ENCODE results near the gene ACAD9.
"Not testable (repeated sequence)": the region's sequence is repeated elsewhere in the genome, so short reads cannot be mapped to it uniquely, and the experiment has no call there.

The ACAD9 gene

DNA sequence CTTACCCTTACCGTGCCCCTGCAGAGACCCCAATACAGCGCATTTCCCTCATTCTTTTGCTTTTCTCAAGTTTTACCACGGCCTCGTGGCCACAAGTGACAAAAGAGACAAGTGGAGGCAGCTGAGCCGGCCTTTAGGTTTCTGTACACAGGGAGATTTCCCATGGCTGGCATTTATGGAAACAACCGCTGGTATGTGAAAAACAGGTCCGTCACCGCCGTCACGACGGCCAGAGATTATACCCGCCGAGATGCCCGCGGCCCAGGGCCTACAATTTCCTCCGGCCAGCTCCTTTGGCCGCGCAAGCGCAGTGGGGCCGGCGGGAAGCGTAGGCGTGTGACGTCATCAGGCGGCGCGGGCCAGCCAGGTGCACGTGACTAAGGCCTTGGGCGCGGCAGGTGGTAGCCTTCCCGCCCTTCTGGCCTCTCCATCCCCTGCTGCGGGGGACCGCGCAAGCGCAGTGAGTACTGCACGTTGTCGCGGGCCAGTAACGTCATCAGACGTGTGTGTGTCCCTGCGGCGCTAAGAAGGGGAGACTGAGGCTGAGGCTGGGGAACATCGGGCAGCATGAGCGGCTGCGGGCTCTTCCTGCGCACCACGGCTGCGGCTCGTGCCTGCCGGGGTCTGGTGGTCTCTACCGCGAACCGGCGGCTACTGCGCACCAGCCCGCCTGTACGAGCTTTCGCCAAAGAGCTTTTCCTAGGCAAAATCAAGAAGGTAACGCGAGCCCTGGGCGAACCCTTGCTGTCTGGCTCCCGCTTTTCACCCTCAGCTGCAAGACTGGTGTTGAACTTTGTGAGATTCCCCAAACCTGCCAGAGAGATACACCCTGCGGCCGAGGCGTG is at the start of gene ACAD9:
Gene ACAD9 (plus strand): TSS at position 496 of the 845 bp plus-strand sequence. CDS start 72 bp downstream, at position 568.
- peak; percentile 97 for DNase-seq

GRCh38 chr3:128829925-128830625 is 49.3 kb upstream of the ACAD9 start:
- not testable (repeated sequence) for DNase-seq

DNA sequence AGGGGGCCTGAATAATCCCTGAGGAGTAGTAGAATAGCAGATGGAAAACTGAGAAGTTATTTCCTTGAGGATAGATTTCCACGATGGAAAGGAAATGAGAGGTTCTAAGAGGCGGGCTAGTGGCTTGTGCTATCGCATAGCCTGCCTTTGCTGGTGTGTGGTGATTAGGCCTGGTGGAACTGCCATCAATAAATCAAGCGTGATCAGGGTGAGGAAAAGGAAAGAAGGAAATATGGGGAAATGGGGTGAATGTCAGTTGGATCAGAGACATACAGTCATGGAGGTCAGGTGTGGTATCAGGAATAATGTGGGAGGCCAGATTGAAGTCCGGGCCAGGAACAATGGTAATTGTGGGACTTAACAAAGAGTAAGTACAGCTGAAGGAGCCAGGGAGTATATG is 48.7 kb upstream of the ACAD9 start:
- DNase-seq = not testable (repeated sequence)

DNA sequence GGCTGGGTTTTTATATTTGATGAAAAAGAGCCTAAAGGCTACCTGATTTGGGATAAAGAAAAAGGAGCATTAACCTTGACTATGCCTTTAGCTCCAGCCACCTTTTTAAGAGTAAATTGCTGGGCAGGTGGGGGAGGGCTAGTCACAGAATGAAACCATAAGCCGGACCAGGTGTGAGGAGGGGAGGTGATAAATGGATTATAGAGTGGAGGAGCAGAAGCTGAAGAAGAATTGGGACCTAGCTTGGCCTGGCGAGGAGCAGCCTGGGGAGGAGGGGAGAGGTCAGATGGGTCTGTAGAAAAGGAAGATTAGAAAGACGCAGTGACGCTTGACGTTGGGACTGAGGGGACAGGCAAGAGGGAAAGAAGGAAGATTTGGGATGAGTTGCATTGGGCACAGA is 46.4 kb upstream of the ACAD9 start:
- not testable (repeated sequence) for DNase-seq

DNA sequence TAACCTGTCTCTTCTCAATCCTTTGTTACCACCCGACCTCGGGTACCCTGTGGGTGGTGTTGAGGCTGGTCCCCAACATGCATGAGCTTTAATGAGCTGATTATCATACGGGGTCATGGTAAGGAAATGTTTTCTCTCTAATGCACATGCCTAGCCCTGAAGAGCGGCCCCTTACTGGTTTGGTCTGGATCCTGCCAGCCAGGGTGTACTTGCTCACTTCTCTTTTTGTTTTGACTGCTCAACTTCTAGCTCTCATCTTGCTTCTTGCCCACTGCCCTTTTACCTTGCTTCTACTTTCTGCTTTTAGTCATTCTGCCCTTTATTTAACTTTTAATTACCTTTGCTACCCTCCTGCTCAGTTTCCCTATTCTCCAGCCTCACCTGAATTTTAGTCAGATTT is 44.3 kb upstream of the ACAD9 start:
- DNase-seq = no peak

DNA sequence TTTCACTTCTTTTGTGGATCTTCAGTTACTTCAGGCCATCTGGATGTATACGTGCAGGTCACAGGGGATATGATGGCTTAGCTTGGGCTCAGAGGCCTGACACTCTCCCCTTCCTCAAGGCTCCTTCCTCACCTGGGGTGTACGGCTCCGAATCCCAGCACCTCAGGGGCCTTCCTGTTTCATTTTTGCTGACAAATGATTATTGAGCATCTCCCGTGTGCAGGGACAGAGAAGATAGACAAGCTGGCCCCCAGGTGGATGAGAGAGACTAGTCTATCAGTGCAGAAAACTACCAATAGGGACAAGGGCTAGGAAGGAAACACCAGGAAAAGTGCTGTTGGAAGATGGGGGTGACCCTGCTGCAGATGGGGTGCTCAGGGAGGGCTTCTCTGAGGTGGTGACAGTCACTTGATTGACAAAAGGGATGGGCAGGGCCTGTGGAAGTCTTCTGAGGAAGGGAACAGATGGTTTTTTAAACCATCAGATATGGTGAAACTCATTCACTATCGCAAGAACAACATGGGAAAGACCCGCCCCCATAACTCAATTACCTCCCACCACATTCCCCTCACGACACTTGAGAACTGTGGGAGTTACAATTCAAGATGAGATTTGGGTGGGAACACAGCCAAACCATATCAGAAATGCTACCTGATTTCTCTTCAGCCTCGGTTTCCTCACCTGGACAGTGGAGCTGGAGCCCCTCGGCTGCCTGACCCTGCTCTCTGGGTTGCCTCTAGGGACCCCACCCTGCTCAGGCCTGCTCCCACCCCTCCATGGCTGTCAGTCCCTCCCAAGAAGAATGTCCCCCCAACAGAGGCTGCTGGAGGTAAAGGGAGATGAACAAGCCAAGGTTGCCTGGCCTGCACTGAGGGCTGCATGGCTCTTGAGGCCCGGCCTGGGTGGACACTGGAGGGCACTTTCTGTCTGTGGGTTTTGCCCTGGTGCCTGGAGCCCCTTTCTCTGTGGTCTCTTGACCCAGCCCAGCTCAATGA is 37.2 kb upstream of the ACAD9 start:
- DNase-seq = no peak

- no peak for DNase-seq
Measured at GRCh38 chr3:128844502-128844901, 34.9 kb upstream of the ACAD9 start.

DNA sequence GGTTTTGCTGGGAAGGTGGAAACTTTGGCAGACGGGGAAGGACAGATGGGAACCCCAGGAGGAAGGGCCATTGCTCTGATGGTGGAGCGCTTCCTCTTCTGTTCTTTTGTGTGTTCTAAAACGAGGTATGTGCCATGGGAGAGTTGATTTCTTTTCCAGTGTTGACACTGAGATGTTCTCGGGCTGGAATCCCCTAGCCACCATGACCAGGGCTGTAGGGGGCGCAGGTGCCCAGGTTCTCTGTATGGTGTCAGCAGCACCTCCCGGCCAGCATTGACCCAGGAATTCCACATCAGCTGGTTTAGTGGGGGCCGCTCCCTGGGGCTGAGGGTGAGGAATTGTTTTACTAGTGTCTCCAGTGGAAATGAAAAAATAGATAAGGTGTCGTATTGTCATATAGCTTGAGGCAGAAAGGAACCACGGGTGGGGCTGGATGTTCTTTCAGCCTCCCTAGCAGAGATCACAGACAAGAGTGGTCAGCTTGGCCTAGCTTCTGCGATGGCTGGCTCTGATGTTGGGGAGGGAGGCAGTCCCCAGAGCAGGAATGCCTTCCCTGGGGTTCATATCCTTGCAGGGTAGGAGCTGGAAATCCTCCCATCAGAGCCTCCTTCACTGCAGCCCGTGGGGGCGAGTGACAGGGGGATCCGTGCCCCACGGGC is 34.2 kb upstream of the ACAD9 start:
- DNase-seq = no peak

GRCh38 chr3:128845778-128846485 is 33.5 kb upstream of the ACAD9 start:
- peak; percentile 87 for DNase-seq

DNA sequence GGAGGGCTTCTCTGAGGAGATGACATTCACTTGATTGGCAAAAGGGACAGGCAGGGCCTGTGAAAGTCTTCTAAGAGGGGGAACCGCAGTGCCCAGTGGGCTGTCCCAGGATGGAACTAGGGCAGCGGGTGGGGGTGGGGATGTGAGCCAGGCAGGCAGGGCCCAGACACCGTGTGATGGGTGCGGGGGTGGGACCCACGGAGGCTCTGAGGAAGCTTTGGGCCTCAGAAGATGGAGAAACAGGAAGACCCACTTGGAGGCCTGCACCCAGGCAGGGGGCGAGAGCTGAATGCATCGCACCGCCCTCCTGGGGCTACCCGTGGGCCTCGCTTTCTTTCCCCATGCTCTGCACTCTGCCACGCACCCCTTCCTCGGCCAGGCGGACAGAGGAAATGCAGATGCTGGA is 32.9 kb upstream of the ACAD9 start:
- no peak for DNase-seq

- DNase-seq = no peak
Measured at GRCh38 chr3:128847666-128848370, 31.6 kb upstream of the ACAD9 start.

GRCh38 chr3:128848936-128849335 is 30.5 kb upstream of the ACAD9 start:
- DNase-seq = no peak

DNA sequence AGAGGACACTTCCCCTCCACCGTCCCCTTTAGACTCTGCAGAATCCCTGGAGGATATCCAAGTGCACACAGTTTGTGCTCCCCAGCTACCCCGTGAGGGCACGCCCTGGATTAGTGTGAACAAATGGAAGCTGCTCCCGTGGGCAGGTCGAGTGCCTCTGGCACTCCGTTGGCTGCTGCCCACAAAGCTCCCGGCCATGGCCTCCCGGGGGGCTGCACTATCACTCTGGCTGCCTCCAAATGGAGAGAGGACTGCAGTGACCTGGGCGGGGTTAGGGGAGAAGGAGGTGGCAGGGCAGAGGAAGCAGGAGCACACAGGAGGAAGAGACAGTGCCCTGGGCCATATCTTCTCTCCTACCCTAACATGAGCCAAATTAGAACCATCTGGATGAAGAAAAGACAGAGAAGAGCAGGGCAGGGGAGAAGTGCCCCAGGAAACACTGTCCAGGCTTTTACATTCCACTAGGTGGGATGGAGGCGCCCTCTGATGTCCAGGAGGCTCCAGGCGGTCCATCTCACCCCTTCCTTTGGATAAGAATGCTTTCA is 29.4 kb upstream of the ACAD9 start:
- DNase-seq = no peak

DNA sequence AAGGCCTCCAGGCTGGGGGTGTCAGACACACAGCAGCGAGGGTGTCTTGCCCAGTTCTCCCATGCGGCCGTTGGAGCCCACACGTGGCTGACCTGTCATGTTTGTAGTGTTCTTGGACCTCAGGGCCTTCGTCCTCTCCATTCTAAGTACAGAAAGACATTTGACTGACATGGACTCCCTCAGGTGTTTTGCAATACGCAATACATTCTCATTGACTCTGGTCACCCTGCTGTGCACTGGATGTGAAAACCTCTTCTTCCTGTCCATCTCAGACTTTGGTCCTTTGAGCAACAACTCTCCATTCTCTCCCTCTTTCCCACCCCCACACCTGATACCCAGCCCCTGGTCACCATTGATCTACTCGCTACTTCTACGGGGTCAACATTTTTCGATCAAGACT is 28.9 kb upstream of the ACAD9 start:
- DNase-seq = no peak

DNA sequence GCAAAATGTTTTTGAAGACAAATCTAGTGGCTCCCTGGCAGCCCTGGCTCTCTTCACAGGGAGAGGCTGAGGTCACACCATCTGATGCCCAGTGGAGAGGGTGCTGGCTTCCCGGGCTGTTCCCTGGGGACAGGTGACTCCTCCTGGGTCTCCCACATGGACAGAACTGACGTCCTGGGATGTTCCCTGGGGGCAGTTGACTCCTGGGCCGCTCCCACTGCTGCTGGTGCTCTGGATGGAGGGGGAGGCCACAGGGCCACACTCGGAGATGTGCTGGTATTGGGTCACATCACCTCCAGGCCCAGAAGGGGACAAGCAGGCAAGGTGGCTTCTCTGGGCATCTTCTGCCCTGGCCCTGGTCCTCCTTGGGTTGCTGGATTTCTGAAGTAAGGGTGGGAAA is 27.8 kb upstream of the ACAD9 start:
- DNase-seq = no peak

DNA sequence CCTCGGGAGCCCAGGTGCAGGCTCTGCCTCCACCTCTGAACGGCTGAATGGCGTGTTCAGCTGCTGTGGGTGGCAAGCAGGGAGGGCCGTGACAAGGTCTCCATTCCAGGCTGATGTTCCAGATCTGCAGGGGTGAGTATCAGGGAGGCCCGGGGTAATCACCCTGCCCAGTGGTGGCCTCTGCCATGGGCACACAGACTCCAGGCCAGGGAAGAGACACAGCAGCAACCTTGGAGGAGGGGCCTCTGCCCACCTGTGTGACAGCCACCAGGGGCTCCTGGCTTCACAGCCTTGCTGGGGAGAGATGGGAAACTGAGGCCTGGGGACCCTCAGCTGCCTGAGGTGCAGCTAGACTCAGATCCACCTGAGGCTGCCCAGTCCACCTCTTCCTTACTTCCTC is 25.6 kb upstream of the ACAD9 start:
- DNase-seq = no peak

GRCh38 chr3:128854475-128854874 is 24.9 kb upstream of the ACAD9 start:
- DNase-seq = no peak

GRCh38 chr3:128855569-128855968 is 23.9 kb upstream of the ACAD9 start:
- no peak for DNase-seq

DNA sequence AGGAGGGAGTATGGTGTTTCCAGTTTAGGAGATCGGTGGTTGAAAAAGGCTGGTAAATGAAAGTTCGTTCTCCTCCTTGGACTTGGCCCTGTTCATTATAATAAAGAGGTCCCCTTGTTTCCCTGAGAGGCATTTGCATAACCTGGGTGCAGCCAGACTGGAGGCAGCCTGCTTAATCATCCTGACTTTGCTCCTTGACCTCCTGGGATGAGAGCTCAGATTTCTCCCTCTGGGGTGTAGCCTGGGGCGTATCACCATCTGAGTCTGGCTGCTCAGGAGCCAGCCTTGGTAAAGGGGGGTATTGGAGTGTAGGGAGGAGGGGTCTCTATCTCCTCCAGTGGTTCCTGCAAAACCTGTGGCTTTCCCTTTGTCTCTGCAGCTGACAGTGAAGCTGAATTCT is 21.3 kb upstream of the ACAD9 start:
- DNase-seq = no peak

DNA sequence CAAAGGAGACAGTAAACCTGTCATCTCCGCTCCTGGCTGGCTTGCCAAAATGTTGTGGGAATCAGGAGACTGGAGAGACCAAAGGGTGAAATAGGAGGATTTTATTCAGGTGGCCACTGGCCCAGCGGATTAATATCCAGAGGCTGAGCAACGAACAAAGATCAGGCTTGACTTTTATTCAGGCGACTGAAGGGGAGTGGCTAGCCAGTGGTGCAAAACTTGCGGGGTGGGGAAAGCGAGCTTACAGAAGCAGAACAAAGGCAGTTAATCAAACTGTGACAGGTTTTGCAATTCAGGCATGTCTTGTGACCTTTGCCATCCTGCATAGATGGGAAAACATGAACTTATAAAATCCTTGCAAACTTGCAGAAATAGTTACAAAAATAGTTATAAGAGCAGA is 19.8 kb upstream of the ACAD9 start:
- no peak for DNase-seq

GRCh38 chr3:128861491-128861890 is 17.9 kb upstream of the ACAD9 start:
- DNase-seq = no peak

Data from CD4-positive, alpha-beta T cell treated with Interleukin-6 for 4 hours (primary cell).